ENCODE data around the gene MEG3. TPM values are rescaled to one million over a fixed set of nuclear protein-coding genes. Genes with fewer than 3 reads are reported as not detected.

MEG3 gene
- total RNA-seq, 1 donor from 2014 or later, result not detected

DNA sequence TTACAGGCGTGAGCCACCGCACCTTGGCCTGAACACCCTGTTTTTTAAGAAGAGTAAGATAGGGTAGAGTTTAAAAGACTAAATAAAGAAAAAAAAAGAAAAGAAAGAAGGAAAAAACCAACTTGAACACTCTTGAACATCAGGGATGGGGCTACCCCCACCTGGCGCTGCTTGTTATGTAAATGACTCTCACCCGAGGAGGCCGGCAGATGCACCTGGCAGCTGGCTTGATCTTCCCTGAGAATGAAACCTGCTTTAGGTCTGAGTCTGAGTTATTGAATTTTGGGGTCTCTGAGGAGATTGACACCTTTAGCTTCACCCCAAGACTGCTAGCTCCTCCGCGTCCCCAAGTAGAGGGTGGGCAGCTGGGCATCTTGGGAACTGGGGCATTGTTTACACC, 15.5 kb upstream of the MEG3 start:
- Mint-ChIP-seq H3K36me3 (ENCODE audit: low read depth) (peaks cover 3% of the 10 kb centered on the region), H3K4me3 (ENCODE audit: unreplicated experiment) (no peak overlapping the region), H3K4me1 (ENCODE audit: low read depth) (peaks cover under 1% of the 10 kb centered on the region), H3K27ac (ENCODE audit: unreplicated experiment) (no peak overlapping the region), H3K9me3 (ENCODE audit: low read depth) (peaks cover 22% of the 10 kb centered on the region), H3K27me3 (ENCODE audit: low read depth) (no peaks in the 10 kb centered on the region)
- TF ChIP-seq, protein P1, sequence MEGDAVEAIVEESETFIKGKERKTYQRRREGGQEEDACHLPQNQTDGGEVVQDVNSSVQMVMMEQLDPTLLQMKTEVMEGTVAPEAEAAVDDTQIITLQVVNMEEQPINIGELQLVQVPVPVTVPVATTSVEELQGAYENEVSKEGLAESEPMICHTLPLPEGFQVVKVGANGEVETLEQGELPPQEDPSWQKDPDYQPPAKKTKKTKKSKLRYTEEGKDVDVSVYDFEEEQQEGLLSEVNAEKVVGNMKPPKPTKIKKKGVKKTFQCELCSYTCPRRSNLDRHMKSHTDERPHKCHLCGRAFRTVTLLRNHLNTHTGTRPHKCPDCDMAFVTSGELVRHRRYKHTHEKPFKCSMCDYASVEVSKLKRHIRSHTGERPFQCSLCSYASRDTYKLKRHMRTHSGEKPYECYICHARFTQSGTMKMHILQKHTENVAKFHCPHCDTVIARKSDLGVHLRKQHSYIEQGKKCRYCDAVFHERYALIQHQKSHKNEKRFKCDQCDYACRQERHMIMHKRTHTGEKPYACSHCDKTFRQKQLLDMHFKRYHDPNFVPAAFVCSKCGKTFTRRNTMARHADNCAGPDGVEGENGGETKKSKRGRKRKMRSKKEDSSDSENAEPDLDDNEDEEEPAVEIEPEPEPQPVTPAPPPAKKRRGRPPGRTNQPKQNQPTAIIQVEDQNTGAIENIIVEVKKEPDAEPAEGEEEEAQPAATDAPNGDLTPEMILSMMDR (IDR thresholded peaks at IDR 0.05), result no peak
- DNase-seq (ENCODE audit: low spot score), result no peak

DNA sequence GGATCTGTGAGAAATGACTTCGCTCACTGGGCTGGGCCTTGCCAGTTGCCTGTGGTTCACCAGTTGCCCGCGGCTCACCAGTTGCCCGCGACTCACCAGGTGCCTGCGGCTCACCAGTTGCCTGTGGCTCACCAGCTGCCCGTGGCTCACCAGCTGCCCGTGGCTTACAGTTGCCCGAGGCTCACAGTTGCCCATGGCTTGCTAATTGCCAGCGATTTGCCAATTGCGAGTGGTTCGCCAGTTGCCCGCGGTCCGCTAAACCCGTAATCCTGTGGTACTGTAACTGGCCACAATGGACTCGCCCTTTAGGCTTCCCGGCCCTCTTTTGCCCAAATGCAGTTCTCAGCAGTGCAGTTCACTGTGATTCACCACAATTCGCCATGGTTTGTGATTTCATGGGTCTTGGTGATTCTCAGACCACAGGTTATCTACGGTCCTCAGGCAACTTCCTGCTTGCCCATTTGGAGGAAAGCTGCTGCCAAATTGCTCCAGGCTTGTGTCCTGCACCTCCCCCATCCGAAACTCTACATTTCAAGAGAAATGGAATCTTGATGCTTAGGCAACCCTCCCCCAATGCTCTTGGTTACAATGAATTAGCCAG, 15.0 kb upstream of the MEG3 start:
- Mint-ChIP-seq H3K9me3 (ENCODE audit: low read depth) (peaks cover 22% of the 10 kb centered on the region), H3K27me3 (ENCODE audit: low read depth) (no peaks in the 10 kb centered on the region), H3K27ac (ENCODE audit: unreplicated experiment) (no peak overlapping the region), H3K4me1 (ENCODE audit: low read depth) (peaks cover 6% of the 10 kb centered on the region), H3K36me3 (ENCODE audit: low read depth) (peaks cover 3% of the 10 kb centered on the region), H3K4me3 (ENCODE audit: unreplicated experiment) (no peak overlapping the region)
- TF ChIP-seq, protein P1 (IDR thresholded peaks at IDR 0.05), result no peak
- no peak for DNase-seq (ENCODE audit: low spot score)

DNA sequence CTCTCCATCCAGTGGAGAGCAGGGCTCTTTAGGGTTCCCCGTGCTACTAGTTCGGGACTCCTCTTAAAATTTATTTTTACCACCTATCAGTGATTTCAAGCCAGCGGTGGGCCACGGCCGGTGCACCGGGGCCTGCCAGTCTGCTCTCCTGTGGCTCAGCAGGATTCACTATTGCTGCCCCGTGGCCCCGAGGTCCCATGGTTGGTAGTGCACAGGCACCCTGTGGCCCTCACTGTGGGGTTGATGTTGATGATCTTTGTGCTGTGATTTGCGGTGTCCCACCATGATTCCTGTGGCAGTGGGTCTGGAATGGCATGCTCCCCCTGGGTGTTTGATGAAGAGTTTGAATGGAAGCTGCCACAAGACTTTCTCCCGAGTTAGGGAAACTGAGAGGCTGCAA, 12.6 kb upstream of the MEG3 start:
- Mint-ChIP-seq H3K27me3 (ENCODE audit: low read depth) (no peaks in the 10 kb centered on the region), H3K4me1 (ENCODE audit: low read depth) (peaks cover 24% of the 10 kb centered on the region), H3K4me3 (ENCODE audit: unreplicated experiment) (no peak overlapping the region), H3K9me3 (ENCODE audit: low read depth) (peaks cover 19% of the 10 kb centered on the region), H3K36me3 (ENCODE audit: low read depth) (peaks cover 3% of the 10 kb centered on the region), H3K27ac (ENCODE audit: unreplicated experiment) (no peak overlapping the region)
- TF ChIP-seq, protein P1 (IDR thresholded peaks at IDR 0.05), result no peak
- no peak for DNase-seq (ENCODE audit: low spot score)

DNA sequence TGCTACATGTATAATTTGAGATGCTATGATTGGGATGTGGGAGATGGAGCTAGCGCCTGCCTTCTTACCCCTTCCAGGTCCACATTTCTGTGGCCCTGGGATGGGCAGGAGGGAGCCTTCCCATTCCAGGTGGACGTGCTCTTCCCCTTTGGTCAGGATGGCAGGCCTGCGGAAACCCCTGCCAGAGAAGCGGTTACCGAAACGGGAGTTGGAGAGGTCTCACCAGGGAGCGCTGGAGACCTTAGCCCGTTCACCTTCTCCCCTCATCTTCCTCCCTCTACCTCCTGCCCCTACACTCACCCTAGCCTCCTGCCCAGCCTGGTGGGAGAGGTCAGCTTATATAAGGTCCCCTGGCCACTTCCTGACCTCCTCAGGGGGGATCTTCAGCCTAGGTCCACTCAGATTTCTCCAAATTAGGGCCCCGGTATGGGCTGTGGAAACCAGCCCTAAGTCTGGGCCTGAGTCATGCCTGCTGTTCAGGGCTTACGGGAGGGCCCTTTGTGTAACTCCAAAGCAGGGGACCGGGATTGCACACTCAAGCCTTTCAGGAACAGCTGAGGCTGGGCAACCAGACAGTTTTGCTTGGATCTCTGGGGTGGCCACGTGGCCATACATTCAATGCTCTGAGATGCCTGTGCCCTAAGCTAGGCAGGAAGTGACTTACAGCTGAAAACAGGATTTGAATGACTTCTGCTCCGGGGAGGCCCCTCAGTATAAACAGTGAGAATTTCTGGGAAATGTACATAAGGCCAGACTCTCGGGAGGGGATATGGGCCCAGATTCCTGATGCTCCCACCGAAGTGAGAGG, 10.2 kb upstream of the MEG3 start:
- H3K36me3 Mint-ChIP-seq (ENCODE audit: low read depth), result no peaks in the 10 kb centered on the region
- H3K4me3 Mint-ChIP-seq (ENCODE audit: unreplicated experiment), result no peak overlapping the region

DNA sequence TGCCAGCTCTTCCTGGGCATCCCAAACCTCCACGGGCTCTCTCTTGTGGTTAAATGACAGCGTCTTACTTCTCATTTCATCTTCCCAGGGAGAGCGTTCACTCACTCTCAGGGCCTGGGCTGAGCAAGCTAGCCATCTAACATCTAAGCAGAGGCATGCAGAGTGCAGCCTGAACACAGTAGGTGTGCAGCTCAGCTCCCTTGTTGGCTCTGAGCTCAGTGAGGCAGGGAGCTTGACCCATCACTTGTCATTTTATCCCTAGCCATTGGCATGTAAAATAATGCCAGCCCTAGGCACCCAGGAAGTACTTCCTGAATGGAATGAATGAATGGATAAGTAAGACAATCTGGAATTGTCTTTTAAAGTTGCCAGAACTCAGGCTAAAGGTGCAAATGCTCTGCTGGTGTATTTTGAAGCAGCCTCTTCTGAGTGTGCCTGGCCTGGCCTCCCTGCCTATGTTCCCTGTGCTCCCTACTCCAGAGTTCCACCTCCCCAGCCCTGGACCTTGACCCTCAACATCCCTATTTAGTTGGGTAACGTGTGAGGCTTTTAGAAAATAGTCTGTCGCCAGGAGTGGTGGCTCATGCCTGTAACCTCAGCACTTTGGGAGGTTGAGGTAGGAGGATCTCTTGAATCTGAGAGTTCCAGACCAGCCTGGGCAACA, 9.5 kb upstream of the MEG3 start:
- H3K27ac Mint-ChIP-seq (ENCODE audit: unreplicated experiment), result peak overlapping the region; percentile 88
- H3K27me3 Mint-ChIP-seq (ENCODE audit: low read depth), result no peaks in the 10 kb centered on the region
- TF ChIP-seq, protein P1 (IDR thresholded peaks at IDR 0.05), result no peak
- no peaks in the 10 kb centered on the region for H3K36me3 Mint-ChIP-seq (ENCODE audit: low read depth)
- H3K4me3 Mint-ChIP-seq (ENCODE audit: unreplicated experiment), result no peak overlapping the region
- no peak for DNase-seq (ENCODE audit: low spot score)
- H3K9me3 Mint-ChIP-seq (ENCODE audit: low read depth), result no peaks in the 10 kb centered on the region
- peaks cover 28% of the 10 kb centered on the region for H3K4me1 Mint-ChIP-seq (ENCODE audit: low read depth)

More for the DNA sequence above, 10.2 kb upstream of the MEG3 start:
- Mint-ChIP-seq H3K27me3 (ENCODE audit: low read depth) (no peaks in the 10 kb centered on the region), H3K4me1 (ENCODE audit: low read depth) (peaks cover 25% of the 10 kb centered on the region), H3K9me3 (ENCODE audit: low read depth) (peaks cover 3% of the 10 kb centered on the region), H3K27ac (ENCODE audit: unreplicated experiment) (peak overlapping the region; percentile 88)
- TF ChIP-seq, protein P1 (IDR thresholded peaks at IDR 0.05), result no peak
- no peak for DNase-seq (ENCODE audit: low spot score)

Measured in chondrocyte (in vitro differentiated cells).